NCI-H1417 (cell line): ENCODE data around the gene EHF.
A peak's percentile ranks its signal among the peaks of the same experiment; 100 is the strongest.

Experiments used
- DNase-seq, 3 experiments: peaks; one replicate each; lab custom pipeline; 2025; lab: John Stamatoyannopoulos, UW

The EHF gene

DNA sequence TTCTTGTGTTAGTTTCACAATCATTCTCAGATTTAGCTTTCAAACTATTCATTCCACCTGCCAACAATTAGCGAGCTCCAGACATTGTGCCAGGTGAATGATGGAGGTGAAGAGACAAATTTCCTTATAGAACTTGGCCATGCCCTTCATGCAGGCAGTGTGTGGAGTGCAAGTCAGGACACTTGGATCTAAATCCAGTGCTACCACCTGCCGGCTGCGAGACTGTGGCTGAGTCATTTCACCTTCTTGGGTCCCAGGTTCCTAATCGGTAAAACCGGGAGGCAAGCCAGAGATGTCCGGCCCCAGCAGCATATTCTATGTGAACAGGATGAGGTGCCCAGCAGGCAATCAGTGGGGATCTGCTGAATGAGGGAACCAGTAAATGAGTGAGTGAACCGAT lies 18.6 kb upstream of the EHF start:
- no peak for DNase-seq

GRCh38 chr11:34603129-34604001 lies 17.5 kb upstream of the EHF start:
- DNase-seq, result no peak

GRCh38 chr11:34604145-34604544 lies 16.7 kb upstream of the EHF start:
- no peak for DNase-seq

GRCh38 chr11:34604911-34605310 lies 16.0 kb upstream of the EHF start:
- no peak for DNase-seq

DNA sequence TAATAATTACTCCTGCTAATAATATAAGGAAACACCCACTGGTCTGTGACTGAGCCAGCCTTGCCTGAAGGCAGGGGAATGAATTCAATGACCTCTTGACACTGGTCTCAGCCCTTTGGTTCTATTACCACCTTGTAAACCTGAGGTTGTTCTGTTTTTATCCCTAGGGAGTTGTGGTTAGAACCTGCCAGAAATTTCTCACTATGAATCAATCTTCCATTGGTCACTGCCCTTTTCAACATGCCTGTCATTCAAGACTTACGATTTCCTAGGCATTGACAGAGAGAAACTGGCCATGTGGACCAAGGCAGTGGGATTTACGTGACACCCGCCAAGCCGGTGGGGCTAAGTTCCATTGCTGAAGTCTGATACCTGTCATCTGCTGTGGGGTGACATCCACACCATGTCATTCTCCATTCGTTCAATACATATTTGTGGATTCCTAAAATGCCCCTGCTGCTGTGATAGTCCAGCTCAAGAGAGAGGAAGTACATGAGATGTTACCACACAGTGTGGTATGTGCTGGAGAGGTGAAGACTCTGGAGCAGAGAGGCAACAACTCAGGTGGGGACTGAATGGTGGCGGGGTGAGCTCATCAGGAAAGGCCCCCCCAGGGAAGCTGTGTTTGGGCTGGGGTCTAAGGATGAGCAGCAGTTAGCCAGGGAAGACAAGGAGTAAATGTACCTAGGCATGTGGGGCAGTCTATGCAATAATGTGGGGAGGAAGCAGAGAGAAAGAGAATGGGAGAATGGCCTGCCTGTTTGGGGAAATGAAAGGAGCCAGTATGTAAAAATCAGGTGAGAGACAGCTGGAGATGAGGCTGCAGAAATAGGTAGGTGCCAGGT lies 15.2 kb upstream of the EHF start:
- no peak for DNase-seq

DNA sequence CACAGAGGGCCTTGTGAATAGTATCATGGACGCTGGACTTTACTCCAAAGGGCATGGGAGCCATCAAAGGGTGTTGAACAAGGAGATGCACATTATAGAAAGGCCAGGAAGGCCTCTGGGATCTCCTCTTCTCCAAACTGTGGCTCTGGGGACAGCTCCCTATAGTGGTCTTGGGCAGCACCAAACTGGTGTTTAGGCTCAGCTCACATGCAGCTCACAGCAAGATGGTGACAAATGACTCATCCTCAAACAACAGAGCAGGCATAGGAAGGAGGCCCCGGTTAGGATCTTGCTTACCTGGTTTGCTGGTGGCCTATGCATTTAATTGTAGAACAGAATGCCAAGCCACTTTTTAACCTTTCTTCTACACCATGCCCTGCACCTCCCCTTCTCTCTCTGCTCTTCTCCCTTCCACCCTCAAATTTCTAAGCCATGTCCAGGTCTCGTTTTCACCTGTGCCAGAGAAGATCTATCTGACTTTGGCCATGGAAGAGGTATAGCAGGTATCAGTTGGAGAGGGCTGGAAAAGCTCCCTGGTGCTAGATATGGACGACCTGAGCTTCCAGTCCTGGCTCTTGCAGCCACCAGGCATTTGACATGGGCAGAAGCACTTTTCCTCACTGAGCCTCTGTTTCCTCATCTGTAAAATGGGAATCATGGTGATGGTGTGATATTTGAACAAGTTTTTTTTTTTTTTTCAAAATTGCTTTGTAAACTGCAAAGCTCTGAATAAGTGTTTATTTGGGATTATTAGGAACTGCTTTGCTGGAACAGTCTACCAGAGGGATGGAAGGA lies 14.4 kb upstream of the EHF start:
- no peak for DNase-seq

GRCh38 chr11:34609187-34609751 lies 11.6 kb upstream of the EHF start:
- no peak for DNase-seq

DNA sequence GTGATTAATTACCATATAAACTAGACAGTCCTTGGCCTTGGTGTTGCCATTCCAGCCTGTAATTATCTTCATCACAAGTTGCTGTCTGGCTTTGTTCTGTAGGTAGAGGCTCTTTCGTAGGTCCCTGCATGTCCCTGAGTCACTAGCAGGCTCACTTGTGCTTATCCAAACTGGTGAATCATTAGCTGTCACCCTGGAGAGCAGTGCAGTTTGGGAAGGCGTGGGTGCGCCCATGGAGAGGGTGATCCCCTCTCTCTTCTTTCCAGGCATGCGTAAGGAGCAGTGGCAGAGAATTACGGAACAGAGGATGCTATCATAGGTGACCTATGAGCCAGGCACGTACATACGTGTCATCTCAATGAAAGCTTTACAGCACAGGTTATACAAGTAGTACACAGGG lies 11.0 kb upstream of the EHF start:
- peak in 1 of 3 experiments; percentile 11 for DNase-seq

DNA sequence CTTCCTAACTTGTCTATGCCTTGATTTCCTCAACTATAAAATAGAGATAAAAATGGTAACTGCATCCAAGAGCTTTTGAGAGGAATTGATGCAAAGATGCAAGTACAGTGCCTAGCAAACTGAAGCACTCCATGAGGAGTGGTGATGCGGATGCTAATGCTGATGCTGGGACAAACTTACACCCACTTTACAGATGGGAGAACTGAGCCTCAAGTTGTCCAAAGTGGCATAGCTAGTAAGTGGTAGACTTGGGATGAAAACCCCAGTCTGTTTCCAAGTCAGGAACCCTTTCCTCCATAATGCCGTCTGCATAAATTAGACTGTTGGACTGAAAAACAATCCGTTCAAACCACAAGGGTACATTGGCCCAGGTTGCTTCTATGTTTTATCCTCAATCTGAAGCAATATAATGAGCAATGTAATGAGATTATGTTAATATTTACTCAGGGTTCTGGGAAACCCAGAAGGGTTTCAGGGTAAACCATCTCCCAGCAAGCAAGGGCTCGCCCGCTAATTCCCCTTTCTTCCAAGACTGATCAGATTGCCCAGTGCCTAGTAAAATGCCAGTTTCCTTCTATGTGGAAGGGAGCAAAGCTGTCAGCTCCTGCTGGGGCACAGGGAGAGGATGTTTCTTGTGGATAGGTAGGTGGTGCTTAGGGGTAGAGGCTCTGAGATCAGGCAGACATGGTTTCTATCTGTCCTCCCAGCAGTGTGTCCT lies 10.4 kb upstream of the EHF start:
- no peak for DNase-seq

DNA sequence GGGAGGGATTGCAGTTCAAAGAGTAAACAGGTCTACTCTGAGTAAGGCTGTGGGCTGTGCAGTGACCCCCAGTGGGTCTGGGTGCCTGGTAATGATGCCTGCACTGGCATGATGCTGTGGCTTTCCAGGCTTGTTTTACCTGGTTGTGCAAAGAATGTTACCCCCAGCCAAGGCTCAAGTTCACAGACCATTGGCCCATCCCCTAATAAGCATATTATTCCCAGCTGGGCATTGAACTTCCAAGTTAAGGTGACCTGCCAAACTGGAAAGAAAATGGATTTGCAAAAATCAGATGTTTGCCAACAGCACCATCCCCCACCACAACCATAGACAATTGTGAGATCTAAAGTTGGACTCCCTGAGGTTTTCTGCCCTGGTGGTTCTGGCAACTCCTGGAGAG lies 7.9 kb upstream of the EHF start:
- DNase-seq, result no peak

DNA sequence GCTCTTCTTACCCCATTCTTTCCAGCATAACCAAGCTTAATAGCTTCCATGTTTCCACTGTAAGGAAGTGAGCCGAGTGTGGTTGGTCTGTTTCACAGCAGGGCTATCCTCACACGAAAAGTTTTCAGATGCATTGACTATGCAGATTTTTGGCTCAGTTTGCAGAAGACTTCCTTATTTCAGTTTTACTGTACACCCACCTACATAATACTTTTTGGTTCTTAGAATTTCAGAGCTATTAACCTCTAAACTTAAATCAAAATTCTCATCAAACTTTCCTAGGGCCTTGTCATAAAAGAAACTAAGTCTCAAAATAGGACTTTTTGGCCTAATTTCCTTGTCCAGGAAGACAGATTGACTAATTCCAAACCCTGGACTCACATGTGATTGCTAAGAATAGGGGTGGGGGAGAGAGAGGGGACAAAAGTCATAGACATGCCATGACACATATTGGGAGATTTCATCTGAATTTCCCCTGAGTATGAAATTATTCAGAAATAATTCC lies 7.3 kb upstream of the EHF start:
- no peak for DNase-seq

- DNase-seq, result no peak
Measured at GRCh38 chr11:34614344-34615104, 6.4 kb upstream of the EHF start.

DNA sequence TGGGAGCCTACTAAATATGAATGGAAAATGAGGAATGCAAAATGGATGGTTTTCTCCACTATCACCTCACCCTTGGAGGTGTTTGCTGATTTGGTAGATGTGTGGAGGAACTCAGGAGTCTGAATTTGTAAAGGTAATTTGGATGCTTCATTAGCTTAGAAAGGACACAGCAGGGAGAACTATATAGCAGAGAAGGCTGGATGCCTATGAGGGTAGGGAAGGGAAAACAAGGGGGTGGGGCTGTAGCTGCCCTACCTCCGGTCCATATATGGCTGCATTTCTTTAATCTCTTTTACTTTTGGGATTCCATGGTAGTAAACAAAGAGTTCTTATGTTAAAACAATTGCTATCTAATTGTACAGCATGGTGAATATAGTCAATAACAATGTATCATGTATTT lies 4.8 kb upstream of the EHF start:
- no peak for DNase-seq

DNA sequence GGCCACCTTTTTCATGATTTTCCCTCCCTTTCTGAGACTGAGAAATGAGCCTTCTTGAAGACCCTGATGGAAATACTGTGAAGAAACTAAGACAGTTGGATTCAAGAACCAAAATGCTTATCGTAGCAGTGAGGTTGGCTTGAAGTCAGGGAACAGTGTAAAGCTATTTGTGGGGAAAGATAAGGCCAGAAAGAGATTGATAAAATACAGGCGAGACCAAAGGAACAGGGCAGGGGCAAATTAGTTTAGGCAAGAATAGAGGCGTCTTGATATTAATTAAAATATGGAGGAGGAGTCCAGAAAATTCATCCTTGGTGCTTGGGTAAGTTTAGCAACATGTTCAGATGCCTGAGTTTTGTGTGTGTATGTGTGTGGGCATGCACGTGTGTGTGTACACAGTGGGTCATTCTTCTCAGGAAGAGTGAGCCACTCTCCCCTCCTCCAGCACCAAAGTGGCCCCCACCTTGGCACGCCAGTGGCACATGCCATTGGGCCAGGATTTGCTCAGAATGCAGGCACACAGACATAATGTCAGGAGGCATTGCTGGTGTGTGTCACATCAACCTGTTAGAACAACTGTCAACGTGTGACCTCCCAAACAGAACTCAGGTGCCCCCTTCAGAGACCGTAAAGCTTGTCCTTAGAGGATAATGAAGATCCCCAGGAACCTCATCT lies 3.9 kb upstream of the EHF start:
- DNase-seq, result no peak

- no peak for DNase-seq
Measured at GRCh38 chr11:34618406-34618805, 2.5 kb upstream of the EHF start.

DNA sequence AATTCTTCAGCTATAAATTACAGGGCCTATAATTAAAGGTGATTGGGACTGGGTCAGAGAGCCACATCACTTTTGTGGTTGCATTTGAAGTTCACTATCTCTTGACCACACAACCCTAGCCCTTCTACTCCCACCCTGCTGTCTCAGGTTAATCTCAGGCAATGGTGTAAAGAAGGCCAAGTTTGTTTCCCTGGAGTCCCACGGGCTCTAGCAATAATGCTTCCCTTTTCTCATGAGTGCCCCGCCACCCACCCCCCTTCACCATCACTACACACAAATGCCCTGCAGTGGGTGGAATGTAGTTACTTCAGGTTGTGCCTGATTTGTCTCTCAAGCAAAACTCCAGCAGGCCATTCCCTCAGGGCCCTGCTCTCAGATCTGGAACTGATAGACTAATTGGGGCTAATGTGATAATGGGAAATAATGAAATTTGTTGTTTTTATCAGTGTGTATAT lies 1.8 kb upstream of the EHF start:
- no peak for DNase-seq

- DNase-seq, result no peak
Measured at GRCh38 chr11:34620202-34620601, 691 bp upstream of the EHF start.

GRCh38 chr11:34621876-34622275 lies 983 bp downstream of the EHF start:
- no peak for DNase-seq

- DNase-seq, result no peak
Measured at GRCh38 chr11:34623463-34623862, 2.6 kb downstream of the EHF start.

DNA sequence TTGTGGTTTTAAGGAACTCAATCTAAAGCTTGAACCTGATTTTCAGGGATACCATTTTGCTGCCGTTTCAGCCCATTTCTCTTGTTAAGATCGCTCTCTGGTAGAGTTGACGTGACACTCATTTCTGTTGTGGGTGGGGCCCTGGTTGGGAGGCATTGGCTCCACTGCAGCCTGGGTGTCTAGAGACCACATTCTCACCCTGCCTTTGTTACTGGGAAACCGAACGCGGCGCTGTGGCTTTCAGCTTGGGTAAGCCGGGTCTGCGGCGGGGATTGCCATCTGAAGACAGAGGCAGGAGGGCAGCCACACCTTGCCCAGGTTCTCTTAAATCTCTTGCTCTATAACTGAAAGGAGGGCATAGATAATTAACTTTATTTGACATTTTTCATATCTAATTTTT lies 3.2 kb downstream of the EHF start:
- peak in 1 of 3 experiments; percentile 73 for DNase-seq
